OCI-LY3 (cell line): ENCODE results near the gene RNF5.

Source experiments
- H2AFZ ChIP-seq: fragments of 200-600, 300-600 bp; shearing (Covaris generic); 2 replicates; pipeline ENCODE4 v1.6.0; 2014; ENCODE audit warnings: antibody characterized with exemption, low read depth, low read length
- H3K27ac ChIP-seq: fragments of 200-600, 300-600 bp; sonication (generic); 2 replicates; pipeline ENCODE4 v1.5.1; 2014; ENCODE audit warnings: mild to moderate bottlenecking, low read length, moderate library complexity, mixed read lengths
- H3K27me3 ChIP-seq: fragments of 200-600, 300-600 bp; sonication (generic); 2 replicates; pipeline ENCODE4 v1.6.1; 2014; ENCODE audit warnings: low read depth, low read length, mixed read lengths
- H3K36me3 ChIP-seq: fragments of 200-600, 300-600 bp; sonication (generic); replicated peaks from 2 replicates; pipeline ENCODE3; 2014; ENCODE audit warnings: low read depth, low read length, mixed read lengths
- H3K4me1 ChIP-seq: fragments of 300-600, 200-600 bp; sonication (generic); 2 replicates; pipeline ENCODE4 v1.6.1; 2014; ENCODE audit warnings: low read length, mixed read lengths
- H3K4me2 ChIP-seq: fragments of 200-600, 300-600 bp; sonication (generic); 2 replicates; pipeline ENCODE4 v1.6.1; 2014; ENCODE audit warnings: low read length, mixed read lengths
- H3K4me3 ChIP-seq: fragments of 300-600, 200-600 bp; sonication (generic); 2 replicates; pipeline ENCODE4 v1.5.1; 2014; ENCODE audit warnings: antibody characterized with exemption, mild to moderate bottlenecking, low read length, moderate library complexity
- H3K79me2 ChIP-seq: fragments of 300-600, 200-600 bp; shearing (Covaris generic); 2 replicates; pipeline ENCODE4 v1.6.1; 2014; ENCODE audit warnings: mild to moderate bottlenecking, low read length, mixed read lengths
- H3K9ac ChIP-seq: fragments of 300-600, 200-600 bp; shearing (Covaris generic); 2 replicates; pipeline ENCODE4 v1.6.0; 2014; ENCODE audit warnings: mild to moderate bottlenecking, low read length, moderate library complexity
- H3K9me3 ChIP-seq: fragments of 200-600, 300-600 bp; shearing (Covaris generic); 2 replicates; pipeline ENCODE4 v1.6.1; 2014; ENCODE audit warnings: low read length, mixed read lengths; ENCODE audit not compliant: insufficient read depth
- H4K20me1 ChIP-seq: fragments of 200-600, 300-600 bp; sonication (generic); 2 replicates; pipeline ENCODE4 v1.6.1; 2016; ENCODE audit warnings: low read length, mixed read lengths; ENCODE audit not compliant: insufficient read depth
- CTCF ChIP-seq: fragments of 200-600, 300-600 bp; sonication (generic); IDR thresholded peaks from 2 replicates; pipeline ENCODE4 v1.5.1; 2014; ENCODE audit warnings: antibody characterized with exemption, low read length, low read depth
- EZH2phosphoT487 ChIP-seq: fragments of 200-600 bp; shearing (Covaris generic); IDR thresholded peaks from 2 replicates; pipeline ENCODE4 v1.6.1; 2018; ENCODE audit warnings: antibody characterized with exemption, mixed run types, low read depth

Gene RNF5

GRCh38 chr6:32146687-32147086 lies 31.5 kb upstream of the RNF5 start:
- Histone ChIP-seq H3K9me3 (no peaks in the 10 kb centered on the region), H4K20me1 (no peaks in the 10 kb centered on the region), H3K9ac (no peak overlapping the region), H2AFZ (no peak overlapping the region), H3K79me2 (no peaks in the 10 kb centered on the region), H3K4me3 (no peak overlapping the region), H3K36me3 (no peaks in the 10 kb centered on the region), H3K27me3 (0 out of 2 replicates have a peak, but pooled peaks cover 5% of the 10 kb centered on the region), H3K4me2 (no peak overlapping the region), H3K27ac (no peak overlapping the region), H3K4me1 (no peaks in the 10 kb centered on the region; the same call in 1 of the 2 replicates)
- no peak for TF ChIP-seq CTCF
- TF ChIP-seq EZH2phosphoT487, result no peak

DNA sequence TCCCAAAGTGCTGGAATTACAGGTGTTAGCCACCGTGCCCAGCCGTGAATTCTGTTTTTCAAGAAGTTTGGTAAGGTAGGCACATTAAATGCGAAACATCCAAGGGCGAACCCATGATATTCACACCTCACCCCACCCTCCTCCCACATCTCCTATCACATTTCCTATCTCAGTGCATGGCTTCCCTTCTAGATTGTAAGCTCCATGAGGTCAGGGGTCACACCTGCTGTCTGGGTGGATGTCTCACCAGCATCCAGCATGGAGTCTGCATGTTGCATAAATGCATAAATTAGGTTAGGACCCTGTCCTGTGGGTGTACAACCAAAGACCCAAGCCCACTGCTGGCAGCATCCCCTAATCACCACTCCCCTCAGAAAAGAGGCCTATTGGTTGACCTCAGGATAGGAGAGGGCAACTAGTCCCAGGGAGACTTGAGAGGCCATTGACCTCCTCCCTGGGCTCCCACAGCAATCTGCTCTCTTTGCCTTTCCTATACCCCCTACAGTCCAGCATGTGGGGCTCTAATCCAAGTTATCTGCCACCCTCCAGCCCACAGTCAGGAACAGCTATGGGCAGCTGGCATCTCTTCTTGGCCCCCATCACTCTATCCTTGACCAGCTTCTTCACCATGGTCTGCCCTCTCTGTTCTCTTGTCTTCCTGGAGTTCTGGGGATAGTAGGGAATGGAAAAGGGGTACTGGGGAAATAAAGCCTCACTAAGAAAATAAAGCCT lies 30.6 kb upstream of the RNF5 start:
- H3K4me1 ChIP-seq, result no peaks in the 10 kb centered on the region
- no peak overlapping the region for H3K27ac ChIP-seq
- H3K9ac ChIP-seq, result no peak overlapping the region
- H3K36me3 ChIP-seq, result no peaks in the 10 kb centered on the region
- no peaks in the 10 kb centered on the region for H3K79me2 ChIP-seq
- no peak overlapping the region for H2AFZ ChIP-seq
- H3K4me2 ChIP-seq, result no peak overlapping the region
- H4K20me1 ChIP-seq, result no peaks in the 10 kb centered on the region
- H3K4me3 ChIP-seq, result no peak overlapping the region
- H3K9me3 ChIP-seq, result no peaks in the 10 kb centered on the region
- 0 out of 2 replicates have a peak, but pooled peaks cover 5% of the 10 kb centered on the region for H3K27me3 ChIP-seq
- TF ChIP-seq CTCF (no peak), EZH2phosphoT487 (no peak)

DNA sequence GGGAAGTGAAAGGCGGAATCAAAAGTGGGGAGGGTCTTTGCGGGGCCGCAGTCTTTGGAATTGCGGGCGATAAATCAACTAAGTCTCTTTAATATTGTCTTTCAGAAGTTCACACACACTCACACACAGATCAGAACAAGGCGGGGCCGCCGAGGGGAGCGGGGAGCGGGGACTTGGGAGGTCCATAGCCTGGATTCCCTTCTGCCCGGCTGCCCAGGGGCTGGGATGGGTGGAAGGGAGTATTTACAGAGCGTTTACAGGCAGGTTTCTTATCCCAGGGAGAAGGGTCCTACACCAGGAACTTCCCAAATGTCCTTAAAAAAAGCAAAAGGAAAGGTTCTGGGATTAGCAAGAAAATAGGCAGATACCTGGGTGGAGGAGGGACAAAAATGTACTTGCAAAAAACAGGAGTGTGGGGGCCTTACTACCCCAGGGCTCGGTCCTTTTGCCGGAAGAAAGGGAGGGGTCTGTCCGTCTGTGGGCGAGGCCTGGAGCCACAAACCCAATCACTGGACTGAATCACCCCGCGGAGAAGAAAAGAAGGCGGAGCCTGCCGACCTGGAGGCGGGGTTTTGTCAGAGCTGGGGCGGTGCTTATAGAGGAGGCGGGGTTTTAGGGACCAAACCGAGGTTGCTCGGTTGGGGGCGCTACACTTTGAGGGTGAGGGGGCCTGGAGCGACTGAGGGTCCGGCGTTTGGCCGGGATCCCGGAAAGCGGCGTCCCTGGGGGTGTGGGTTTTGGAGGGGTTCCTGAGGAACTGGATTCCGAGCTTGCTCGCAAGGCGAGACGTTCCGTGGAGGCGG lies 29.7 kb upstream of the RNF5 start:
- H3K27ac ChIP-seq, result no peak overlapping the region
- H3K27me3 ChIP-seq, result 0 out of 2 replicates have a peak, but pooled peaks cover 5% of the 10 kb centered on the region
- H3K4me1 ChIP-seq, result peaks cover 3% of the 10 kb centered on the region; the same call in 1 of the 2 replicates
- no peak overlapping the region for H3K4me2 ChIP-seq
- no peaks in the 10 kb centered on the region for H4K20me1 ChIP-seq
- TF ChIP-seq CTCF, result no peak
- no peaks in the 10 kb centered on the region for H3K79me2 ChIP-seq
- H3K4me3 ChIP-seq, result no peak overlapping the region
- H3K9ac ChIP-seq, result no peak overlapping the region
- H3K36me3 ChIP-seq, result no peaks in the 10 kb centered on the region
- H3K9me3 ChIP-seq, result no peaks in the 10 kb centered on the region
- H2AFZ ChIP-seq, result no peak overlapping the region

DNA sequence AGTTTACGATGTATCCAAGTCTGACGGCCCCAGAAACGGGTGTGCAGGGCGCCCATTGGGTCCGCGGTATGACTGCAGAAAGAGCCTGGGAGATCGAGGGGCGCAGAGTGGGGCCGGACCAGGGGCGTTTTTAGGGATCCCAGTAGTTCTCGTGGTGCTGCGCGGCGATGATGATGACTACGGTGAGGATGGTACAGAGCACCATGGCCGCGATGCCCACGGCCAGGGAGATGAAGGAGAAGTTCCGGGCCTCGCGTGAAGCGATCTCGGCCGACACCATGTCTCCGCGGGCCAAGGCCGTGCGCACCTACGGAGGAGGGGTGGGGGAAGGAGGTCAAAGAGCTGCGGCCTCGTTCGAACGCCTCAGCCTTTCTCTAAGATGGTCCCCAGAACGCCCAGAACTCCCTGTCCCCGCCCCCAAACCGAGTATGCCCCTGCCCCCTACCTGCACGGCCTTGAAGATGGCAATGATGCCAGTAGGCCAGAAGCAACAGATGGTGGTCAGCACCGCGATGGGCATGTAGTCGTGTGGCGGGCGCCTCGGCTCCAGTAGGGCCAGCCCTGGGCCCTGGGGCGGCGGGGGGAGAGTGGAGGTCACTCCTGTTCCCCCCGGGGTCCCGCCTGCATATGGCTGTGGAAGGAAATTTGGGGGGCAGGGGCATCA lies 29.0 kb upstream of the RNF5 start:
- peaks cover 3% of the 10 kb centered on the region; the same call in 1 of the 2 replicates for H3K4me1 ChIP-seq
- H3K4me3 ChIP-seq, result no peak overlapping the region
- no peaks in the 10 kb centered on the region for H4K20me1 ChIP-seq
- no peak overlapping the region for H3K27ac ChIP-seq
- H3K36me3 ChIP-seq, result no peaks in the 10 kb centered on the region
- no peak overlapping the region for H2AFZ ChIP-seq
- H3K9ac ChIP-seq, result no peak overlapping the region
- H3K4me2 ChIP-seq, result no peak overlapping the region
- no peaks in the 10 kb centered on the region for H3K79me2 ChIP-seq
- no peaks in the 10 kb centered on the region for H3K9me3 ChIP-seq
- TF ChIP-seq CTCF (no peak), EZH2phosphoT487 (no peak)
- 0 out of 2 replicates have a peak, but pooled peaks cover 5% of the 10 kb centered on the region for H3K27me3 ChIP-seq
